HG02623 (cell line): ENCODE results near the gene MLYCD.

Experiments used
- ATAC-seq: cut with Tn5 transposase; IDR thresholded peaks from one replicate; pipeline ENCODE4 v1.9.1; 2021; ENCODE audit warnings: moderate library complexity; ENCODE audit not compliant: unreplicated experiment

Gene MLYCD

GRCh38 chr16:83954577-83955016, 55.7 kb downstream of the MLYCD start:
- no peak for ATAC-seq

GRCh38 chr16:83955218-83956130, 56.6 kb downstream of the MLYCD start:
- no peak for ATAC-seq

DNA sequence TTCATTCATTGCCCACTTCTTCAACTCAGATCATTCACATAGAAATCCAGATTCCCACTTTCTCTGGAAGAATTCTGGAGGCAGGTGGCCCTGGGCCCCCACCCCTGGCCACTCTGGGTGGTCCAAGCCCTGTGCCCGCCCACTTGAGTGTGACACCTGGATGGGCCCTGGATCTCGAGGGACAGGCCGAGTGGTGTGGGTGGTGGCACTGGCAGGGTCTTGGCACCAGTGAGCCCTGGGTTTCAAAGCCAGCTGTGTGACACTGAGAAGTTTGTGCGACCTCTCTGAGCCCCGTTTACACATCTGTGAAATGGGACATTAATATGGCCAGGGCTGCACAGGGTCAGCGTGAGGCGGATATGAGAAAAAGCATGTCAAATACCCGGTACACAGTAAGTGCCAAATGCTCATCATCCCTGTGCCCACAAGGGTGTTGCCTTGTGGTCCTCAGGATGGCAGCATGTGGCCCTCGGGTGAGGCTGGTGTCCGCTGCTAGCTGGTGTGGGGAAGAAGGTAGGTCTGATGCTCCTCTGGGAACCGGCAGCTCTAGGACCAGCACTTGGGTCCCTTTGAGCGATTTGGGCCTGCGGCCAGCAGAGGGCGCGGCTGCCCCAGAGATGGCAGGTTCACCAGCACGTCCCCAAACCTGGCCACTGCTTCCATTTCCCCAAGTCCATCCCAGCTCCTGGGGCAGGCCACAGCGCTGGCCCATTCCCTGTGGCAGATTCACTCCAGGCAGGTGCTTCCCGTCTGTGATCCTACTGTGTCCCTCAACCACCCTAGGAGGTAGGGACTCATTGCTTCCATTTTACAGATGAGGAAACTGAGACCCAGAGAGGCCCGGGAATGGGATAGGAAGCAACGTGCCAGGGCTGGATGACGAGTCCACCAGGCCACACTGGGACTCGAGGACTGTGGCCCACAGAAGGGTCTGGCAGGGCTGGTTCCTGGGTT, 57.7 kb downstream of the MLYCD start:
- ATAC-seq = no peak

GRCh38 chr16:83957296-83957855, 58.5 kb downstream of the MLYCD start:
- ATAC-seq = no peak

- no peak for ATAC-seq
Observed at GRCh38 chr16:83958137-83958845, 59.4 kb downstream of the MLYCD start.

- ATAC-seq = no peak
Observed at GRCh38 chr16:83958846-83959565, 60.1 kb downstream of the MLYCD start.

DNA sequence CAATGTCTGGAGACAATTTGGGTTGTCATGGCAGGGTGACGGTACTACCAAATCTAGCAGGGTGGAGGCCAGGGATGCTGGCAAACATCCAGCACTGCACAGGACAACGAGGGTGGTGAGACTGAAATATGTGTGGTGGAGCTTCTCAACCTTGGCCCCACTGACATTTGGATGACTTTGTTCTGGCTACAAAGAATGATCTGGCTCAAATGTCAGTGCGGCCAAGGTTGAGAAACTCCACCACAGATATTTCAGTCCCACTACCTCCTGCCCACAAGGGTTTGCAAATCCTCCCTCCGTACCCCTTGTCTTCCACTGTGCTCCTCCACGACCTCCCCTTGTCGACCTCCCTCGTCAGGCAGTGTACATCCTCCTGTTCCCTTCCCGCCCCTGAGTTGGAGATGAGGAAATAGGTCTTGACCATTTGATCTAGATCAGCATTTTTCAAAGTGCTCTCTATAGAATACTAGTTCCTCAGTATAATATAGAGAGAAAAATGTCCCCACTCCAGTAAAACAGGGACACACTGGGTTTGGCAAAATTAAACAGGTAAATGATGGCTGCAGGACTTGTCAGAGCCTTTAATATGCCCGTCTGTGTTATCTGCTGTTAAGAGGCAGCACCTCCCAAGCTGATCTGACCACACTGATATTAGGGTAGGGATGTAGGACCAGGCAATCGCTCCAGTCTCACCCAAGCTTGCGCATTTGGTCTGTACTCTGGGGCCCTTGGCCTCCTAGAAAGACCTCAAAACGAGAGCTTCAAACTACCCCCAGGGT, 60.9 kb downstream of the MLYCD start:
- ATAC-seq = no peak

DNA sequence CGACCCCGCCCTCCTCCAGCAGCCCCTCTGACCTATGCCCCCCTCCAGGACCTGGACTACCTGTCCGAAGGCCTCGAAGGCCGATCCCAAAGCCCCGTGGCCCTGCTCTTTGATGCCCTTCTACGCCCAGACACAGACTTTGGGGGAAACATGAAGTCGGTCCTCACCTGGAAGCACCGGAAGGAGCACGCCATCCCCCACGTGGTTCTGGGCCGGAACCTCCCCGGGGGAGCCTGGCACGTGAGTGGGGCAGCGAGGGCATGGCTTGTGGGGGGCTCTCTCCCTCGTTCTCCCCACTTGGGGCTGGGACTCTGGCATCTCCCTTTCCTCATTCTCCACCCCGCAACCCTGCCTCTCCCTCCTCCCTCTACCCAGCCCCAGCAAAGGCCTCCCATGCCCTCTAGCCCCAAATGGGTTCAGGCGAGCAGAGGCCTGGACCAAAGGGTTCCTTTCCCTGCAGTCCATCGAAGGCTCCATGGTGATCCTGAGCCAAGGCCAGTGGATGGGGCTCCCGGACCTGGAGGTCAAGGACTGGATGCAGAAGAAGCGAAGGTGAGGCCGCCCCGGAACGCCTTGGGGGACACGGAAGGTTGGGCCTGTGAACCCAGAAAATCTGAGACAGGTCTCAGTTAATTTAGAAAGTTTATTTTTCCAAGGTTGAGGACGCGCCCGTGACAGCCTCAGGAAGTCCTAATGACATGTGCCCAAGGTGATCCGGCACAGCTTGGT, 61.8 kb downstream of the MLYCD start:
- no peak for ATAC-seq

DNA sequence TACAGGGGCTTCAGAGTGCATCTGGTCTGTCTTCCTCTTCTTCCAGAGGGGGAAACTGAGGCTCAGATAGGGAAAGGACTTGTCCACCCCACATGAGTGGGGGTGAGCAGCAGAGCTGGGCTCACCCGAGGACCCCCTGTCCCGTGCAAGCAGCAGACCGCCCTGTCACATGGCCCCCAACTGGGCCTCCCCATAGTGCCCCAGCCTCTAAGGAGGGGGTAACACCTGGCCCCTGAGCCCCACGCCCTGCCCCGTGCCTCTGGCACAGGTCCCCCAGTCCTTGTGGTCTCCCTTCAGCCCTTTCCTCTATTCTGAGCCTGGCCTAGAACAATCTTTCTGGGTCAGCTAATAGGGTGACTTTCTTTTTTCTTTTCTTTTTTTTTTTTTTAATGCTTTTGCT, 62.7 kb downstream of the MLYCD start:
- ATAC-seq = no peak

DNA sequence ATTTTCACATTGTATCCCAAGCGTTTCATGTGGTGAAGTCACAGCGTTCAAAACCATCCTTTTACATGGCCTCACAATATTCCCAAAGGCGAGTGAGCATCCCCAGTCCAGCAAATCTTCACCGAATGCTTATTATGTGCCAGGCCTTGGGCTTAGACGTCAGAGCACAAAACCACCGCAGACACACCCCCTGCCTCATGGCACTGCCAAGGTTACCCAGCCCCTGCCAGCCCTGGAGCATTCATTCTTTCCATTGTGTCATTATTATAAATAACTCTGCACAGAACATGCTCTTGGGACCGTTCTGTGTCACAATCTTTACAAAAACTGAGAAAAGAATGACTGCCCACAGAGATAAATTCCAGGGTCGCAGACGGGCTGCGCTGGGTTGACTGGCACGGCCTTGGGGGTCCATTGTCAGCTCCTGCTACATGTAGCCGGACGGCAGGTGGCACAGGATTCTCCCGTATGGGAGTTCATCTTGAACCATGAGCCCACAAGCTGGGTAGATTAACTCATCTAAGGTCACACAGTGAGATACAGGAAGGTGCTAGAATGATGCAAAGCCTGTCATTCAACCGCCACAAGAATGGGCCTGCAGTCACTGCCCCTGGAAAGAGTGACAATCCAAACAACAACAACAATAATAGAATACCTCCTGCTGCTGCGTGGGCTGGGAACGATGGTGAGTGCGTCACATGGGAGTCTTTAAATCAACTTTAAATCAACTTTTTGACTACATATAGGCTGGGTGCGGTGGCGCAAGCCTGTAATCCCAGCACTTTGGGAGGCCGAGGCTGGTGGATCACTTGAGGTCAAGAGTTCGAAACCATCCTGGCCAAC, 64.6 kb downstream of the MLYCD start:
- ATAC-seq = no peak

DNA sequence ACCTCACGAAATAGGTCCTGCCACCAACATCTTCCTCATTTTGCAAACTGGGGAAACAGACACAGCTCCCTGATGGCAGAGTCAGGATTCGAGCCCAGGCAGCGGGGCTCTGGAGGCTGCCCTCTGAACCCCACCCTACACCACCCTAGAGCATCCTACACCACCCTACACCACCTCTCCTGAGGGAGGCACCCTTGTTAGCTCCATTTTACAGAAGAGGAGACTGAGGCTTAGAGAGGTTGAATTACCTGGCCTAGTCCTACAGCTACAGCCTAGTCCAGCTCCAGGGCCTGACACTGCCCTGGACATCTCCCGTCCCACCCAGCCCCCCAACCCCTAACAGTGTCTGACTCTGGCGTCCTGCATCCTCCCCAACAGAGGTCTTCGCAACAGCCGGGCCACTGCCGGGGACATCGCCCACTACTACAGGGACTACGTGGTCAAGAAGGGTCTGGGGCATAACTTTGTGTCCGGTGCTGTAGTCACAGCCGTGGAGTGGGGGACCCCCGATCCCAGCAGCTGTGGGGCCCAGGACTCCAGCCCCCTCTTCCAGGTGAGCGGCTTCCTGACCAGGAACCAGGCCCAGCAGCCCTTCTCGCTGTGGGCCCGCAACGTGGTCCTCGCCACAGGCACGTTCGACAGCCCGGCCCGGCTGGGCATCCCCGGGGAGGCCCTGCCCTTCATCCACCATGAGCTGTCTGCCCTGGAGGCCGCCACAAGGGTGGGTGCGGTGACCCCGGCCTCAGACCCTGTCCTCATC, 65.9 kb downstream of the MLYCD start:
- ATAC-seq = no peak

DNA sequence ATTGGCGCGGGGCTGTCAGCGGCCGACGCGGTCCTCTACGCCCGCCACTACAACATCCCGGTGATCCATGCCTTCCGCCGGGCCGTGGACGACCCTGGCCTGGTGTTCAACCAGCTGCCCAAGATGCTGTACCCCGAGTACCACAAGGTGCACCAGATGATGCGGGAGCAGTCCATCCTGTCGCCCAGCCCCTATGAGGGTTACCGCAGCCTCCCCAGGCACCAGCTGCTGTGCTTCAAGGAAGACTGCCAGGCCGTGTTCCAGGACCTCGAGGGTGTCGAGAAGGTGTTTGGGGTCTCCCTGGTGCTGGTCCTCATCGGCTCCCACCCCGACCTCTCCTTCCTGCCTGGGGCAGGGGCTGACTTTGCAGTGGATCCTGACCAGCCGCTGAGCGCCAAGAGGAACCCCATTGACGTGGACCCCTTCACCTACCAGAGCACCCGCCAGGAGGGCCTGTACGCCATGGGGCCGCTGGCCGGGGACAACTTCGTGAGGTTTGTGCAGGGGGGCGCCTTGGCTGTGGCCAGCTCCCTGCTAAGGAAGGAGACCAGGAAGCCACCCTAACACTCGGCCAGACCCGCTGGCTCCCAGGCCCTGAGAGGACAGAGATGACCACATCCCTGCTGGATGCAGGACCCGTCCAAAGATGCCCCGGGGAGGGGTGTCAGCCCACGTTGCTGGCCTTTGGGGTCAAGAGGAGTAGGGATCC, 66.7 kb downstream of the MLYCD start:
- no peak for ATAC-seq

DNA sequence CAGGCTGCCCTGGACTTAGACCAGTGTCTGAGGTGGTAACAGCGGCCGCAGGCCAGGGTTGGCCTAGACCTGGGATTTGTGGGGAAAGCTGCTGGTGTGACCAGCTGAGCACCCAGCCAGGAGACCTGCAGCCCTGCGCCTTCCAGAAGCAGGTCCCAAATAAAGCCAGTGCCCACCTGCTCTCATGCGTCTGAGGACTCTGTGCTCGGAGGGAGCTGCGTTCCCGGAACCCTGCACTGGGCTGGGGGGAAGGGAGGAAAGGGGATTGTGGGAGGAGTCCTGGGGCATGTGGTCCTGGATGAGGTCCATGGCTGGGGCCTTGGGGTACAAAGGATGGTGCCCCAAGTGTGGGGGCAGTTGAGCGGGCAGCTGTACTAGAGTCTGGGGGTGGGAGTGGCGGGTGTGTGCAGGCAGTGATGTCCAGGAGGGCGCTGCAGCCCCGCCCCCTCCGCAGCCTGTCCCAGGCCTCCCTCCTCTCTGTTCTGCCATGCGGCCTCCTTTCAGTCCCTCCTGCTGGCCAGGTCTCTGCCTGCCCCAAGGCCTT, 67.3 kb downstream of the MLYCD start:
- no peak for ATAC-seq

- no peak for ATAC-seq
Observed at GRCh38 chr16:83967091-83967490, 68.2 kb downstream of the MLYCD start.

DNA sequence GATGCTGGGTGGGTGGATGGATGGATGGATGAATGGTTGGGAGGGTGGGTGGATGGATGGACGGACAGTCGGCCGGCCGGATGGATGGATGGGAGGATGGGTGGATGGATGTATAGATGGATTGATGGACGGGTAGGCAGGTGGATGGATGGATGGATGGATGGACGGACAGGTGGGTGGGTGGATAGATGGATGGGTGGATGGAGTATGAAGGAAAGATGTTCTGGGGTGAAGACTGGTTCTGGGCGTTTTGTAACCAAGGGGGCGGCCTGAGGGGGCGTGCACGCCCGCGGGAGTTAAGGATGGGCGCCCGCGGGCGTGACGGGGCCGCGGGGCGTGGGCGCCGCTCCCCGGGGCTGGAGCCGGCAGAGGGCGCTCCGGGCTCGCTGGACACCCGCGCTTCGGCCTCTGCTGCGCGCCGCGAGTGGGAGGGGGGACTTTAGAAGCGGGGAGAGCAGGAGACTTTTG, 69.0 kb downstream of the MLYCD start, which contains the start of gene NECAB2:
Gene NECAB2, plus strand, starts transcription at position 407 of the 468 bp plus-strand sequence. CDS start 405 bp downstream, outside the sequence.
- ATAC-seq = no peak
